ENCODE results near the gene HIP1R.

DNA sequence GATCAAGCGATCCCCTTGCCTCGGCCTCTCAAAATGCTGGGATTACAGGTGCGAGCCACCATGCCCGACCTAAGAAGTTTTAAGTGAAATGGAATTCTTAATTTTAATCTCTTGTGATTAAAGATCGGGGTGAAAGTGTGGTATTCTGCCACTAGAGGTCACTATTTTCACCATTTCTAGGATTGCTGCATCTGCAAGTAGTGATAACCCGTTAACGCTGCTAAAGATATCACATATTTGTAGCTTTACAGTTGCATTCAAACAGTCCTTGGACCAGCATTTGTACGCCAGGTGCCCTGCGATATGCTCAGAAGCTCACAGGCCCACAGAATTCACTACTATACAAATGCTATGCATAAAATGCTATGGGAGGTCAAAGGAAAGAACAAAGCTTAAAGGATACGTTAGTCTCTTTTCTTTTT, 41.6 kb upstream of the HIP1R start:
- no peak for TF ChIP-seq POLR2AphosphoS5 (IDR thresholded peaks at IDR 0.05)
- TF ChIP-seq, protein P1, sequence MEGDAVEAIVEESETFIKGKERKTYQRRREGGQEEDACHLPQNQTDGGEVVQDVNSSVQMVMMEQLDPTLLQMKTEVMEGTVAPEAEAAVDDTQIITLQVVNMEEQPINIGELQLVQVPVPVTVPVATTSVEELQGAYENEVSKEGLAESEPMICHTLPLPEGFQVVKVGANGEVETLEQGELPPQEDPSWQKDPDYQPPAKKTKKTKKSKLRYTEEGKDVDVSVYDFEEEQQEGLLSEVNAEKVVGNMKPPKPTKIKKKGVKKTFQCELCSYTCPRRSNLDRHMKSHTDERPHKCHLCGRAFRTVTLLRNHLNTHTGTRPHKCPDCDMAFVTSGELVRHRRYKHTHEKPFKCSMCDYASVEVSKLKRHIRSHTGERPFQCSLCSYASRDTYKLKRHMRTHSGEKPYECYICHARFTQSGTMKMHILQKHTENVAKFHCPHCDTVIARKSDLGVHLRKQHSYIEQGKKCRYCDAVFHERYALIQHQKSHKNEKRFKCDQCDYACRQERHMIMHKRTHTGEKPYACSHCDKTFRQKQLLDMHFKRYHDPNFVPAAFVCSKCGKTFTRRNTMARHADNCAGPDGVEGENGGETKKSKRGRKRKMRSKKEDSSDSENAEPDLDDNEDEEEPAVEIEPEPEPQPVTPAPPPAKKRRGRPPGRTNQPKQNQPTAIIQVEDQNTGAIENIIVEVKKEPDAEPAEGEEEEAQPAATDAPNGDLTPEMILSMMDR (IDR thresholded peaks at IDR 0.05 in 8 of 11, conservative IDR thresholded peaks at IDR 0.05 in 3 of 11): peak; percentile 60 to 86 (median 74)
